Suprapubic skin (tissue), 4 donors: ENCODE measurements around the gene BRS3. TPM values are rescaled to one million over a fixed set of nuclear protein-coding genes. Genes with fewer than 3 reads are reported as not detected.

Experiments used
- DNase-seq, 2 donors: peaks; one replicate each; pipeline ENCODE4 v3.0.0-alpha.2; 2019; ENCODE audit warnings: low spot score in 2 of 2
- H3K27ac ChIP-seq: fragments of 200-600 bp; sonication (generic); one replicate; pipeline ENCODE4 v1.5.1; 2019
- H3K27me3 ChIP-seq: fragments of 200-600 bp; sonication (generic); one replicate; pipeline ENCODE4 v1.5.1; 2019
- H3K36me3 ChIP-seq: fragments of 200-600 bp; sonication (generic); one replicate; pipeline ENCODE4 v1.5.1; 2019
- H3K4me1 ChIP-seq: fragments of 200-600 bp; sonication (generic); one replicate; pipeline ENCODE4 v1.5.1; 2019
- H3K4me3 ChIP-seq: fragments of 200-600 bp; sonication (generic); one replicate; pipeline ENCODE4 v1.5.1; 2019; ENCODE audit warnings: mild to moderate bottlenecking
- H3K9me3 ChIP-seq: fragments of 200-600 bp; sonication (generic); one replicate; pipeline ENCODE4 v1.5.1; 2019
- EP300 ChIP-seq: sonication (generic); formaldehyde crosslinking; IDR thresholded peaks from one replicate; pipeline ENCODE4 v1.6.1; 2017; ENCODE audit warnings: antibody characterized with exemption
- POLR2A ChIP-seq, 2 donors: fragments of 450-650 bp; IDR thresholded peaks; one replicate each; pipeline ENCODE4 v1.6.1; 2017; ENCODE audit warnings: antibody characterized with exemption in 2 of 2, mild to moderate bottlenecking in 2 of 2, moderate library complexity in 2 of 2
- POLR2AphosphoS5 ChIP-seq, 3 donors: sonication (generic); formaldehyde crosslinking; IDR thresholded peaks; one replicate each; pipeline ENCODE4 v1.6.1; 2017; ENCODE audit warnings: antibody characterized with exemption in 3 of 3
- WGBS: methylation state at CpG from one replicate; pipeline ENCODE4 v1.1.5; 2018; 5-methylcytosine and 5-hydroxymethylcytosine counted together
- total RNA-seq, 4 donors: library from RNA; depleted of rRNA; stranded (reverse); fragments of >200 nt; gene quantifications; one replicate each; pipeline ENCODE4 v1.1.0, GENCODE V29; 2016
- TF ChIP-seq, protein P1 (sequence below), 2 donors: fragments of 200-600 bp in 1 of 2; fragments of 450-650 bp in 1 of 2; sonication (generic) in 1 of 2; IDR thresholded peaks; one replicate each; pipeline ENCODE4 v1.5.1; 2016 to 2019; ENCODE audit warnings: antibody characterized with exemption in 2 of 2, mild to moderate bottlenecking in 1 of 2, moderate library complexity in 1 of 2

The BRS3 gene
- total RNA-seq, 4 donors from 2014 or later: not detected

GRCh38 chrX:136519069-136519468 is 31.3 kb downstream of the BRS3 start:
- TF ChIP-seq EP300 (no peak), POLR2A (IDR thresholded peaks at IDR 0.05) (no peak), POLR2AphosphoS5 (IDR thresholded peaks at IDR 0.05) (no peak)
- TF ChIP-seq, protein P1, sequence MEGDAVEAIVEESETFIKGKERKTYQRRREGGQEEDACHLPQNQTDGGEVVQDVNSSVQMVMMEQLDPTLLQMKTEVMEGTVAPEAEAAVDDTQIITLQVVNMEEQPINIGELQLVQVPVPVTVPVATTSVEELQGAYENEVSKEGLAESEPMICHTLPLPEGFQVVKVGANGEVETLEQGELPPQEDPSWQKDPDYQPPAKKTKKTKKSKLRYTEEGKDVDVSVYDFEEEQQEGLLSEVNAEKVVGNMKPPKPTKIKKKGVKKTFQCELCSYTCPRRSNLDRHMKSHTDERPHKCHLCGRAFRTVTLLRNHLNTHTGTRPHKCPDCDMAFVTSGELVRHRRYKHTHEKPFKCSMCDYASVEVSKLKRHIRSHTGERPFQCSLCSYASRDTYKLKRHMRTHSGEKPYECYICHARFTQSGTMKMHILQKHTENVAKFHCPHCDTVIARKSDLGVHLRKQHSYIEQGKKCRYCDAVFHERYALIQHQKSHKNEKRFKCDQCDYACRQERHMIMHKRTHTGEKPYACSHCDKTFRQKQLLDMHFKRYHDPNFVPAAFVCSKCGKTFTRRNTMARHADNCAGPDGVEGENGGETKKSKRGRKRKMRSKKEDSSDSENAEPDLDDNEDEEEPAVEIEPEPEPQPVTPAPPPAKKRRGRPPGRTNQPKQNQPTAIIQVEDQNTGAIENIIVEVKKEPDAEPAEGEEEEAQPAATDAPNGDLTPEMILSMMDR (IDR thresholded peaks at IDR 0.05): no peak
- no peak for DNase-seq
- Histone ChIP-seq H3K4me3 (no peak overlapping the region), H3K4me1 (no peaks in the 10 kb centered on the region), H3K27me3 (no peaks in the 10 kb centered on the region), H3K27ac (no peak overlapping the region), H3K36me3 (no peaks in the 10 kb centered on the region), H3K9me3 (no peaks in the 10 kb centered on the region)
- 67% methylated on average over 5 of the region's 5 CpGs for WGBS

DNA sequence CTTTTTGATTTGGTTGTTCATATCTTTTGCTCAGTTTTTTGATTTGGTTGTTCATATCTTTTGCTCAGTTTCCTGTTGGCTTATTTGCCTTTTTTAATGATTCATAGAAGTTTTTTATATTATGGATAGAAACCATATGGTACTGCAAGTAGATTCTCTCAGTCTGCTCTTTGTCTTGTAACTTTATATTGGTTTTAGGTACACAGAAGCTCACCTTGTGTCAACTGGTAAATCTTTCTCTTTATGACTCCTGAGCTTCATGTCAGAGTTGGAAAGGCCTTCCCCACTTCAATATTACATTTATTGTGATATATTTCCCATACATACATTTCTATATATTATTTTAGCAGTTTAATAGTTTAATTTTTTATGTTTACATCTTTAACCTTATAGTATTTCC is 36.0 kb downstream of the BRS3 start:
- Histone ChIP-seq H3K27me3 (no peaks in the 10 kb centered on the region), H3K4me3 (no peak overlapping the region), H3K36me3 (no peaks in the 10 kb centered on the region), H3K27ac (no peak overlapping the region), H3K4me1 (no peaks in the 10 kb centered on the region), H3K9me3 (no peaks in the 10 kb centered on the region)
- no peak for DNase-seq
- TF ChIP-seq, protein P1 (IDR thresholded peaks at IDR 0.05): no peak
- TF ChIP-seq POLR2AphosphoS5 (IDR thresholded peaks at IDR 0.05) (no peak), POLR2A (IDR thresholded peaks at IDR 0.05) (no peak), EP300 (no peak)

DNA sequence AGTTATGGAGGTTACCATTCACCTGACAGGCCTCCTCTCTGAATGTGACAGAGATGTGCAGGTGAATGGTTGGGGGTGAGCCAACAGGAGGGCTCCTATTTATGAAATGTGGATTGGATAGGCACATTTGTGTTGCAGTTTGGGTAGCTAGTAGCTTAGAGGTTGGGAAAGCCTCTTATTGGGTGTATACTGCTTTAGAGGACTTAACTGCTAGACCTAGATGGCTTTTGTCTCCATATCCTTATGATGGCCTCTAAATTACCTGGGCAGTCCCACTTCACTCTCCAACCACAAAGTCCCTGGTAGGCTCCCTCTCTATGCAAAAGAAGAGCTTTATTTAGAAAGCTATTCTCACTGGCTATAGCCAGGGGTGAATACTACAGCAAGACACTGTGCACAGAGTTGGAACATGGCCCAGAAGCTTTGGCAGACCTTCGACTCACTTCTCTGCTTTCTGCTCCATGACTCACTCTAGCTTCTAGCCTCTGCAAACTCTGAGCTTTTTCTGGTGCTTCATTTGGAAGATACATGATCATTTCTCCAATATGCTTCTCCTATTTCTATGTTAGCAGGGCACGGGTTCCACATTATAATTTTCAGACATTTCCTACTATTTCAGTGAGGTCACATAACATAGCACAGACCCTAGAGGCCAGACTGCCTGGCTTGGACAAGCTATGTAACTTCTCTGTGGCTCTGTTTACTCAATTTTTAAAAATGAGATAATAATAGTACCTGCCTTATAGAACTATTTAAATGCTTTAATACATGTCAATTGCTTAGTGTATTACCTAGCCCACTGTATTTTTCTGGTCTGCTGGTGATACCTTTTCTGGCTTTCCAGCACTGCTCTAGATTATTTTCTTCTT is 38.2 kb downstream of the BRS3 start:
- H3K9me3 ChIP-seq: no peaks in the 10 kb centered on the region
- H3K27ac ChIP-seq: no peak overlapping the region
- TF ChIP-seq POLR2AphosphoS5 (IDR thresholded peaks at IDR 0.05): no peak
- TF ChIP-seq POLR2A (IDR thresholded peaks at IDR 0.05): no peak
- no peak for TF ChIP-seq EP300
- TF ChIP-seq, protein P1 (IDR thresholded peaks at IDR 0.05): no peak
- H3K27me3 ChIP-seq: no peaks in the 10 kb centered on the region
- 14% methylated on average over 2 of the region's 2 CpGs for WGBS
- no peak for DNase-seq
- no peaks in the 10 kb centered on the region for H3K36me3 ChIP-seq
- no peaks in the 10 kb centered on the region for H3K4me1 ChIP-seq
- H3K4me3 ChIP-seq: no peak overlapping the region

DNA sequence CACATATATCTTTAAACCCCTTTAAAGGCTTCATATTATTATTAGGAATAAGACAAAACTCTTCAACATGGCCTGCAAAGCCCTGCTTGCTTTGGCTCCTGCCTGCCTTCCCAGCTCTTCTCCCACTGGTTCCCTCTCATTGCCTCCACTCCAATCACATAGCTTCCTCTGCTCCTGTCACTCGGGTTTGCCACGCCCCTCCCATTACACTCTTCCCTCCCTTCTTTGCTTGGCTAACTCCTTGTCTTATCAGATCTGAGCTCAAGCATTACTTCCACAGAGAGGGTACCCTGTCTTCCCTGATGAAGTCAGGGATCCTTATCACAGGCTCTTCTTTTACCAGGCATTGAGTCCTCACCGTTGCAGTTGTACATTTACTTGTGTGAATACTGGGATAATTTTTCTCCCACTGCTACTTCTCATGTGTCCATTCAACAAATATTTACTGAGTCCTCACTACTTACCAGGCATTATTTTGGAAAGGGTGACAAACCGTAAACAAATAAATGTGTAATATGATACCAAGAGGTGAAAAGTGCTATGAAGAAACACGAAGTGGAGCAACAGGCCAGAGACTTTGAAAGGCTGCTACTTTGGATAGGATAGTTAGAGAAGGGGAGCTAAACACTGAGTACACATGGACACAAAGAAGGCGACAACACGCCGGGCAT is 41.0 kb downstream of the BRS3 start:
- no peaks in the 10 kb centered on the region for H3K36me3 ChIP-seq
- no peaks in the 10 kb centered on the region for H3K9me3 ChIP-seq
- no peak overlapping the region for H3K4me3 ChIP-seq
- DNase-seq: no peak
- no peak for TF ChIP-seq POLR2AphosphoS5 (IDR thresholded peaks at IDR 0.05)
- no peak for TF ChIP-seq EP300
- TF ChIP-seq, protein P1 (IDR thresholded peaks at IDR 0.05): no peak
- no peak for TF ChIP-seq POLR2A (IDR thresholded peaks at IDR 0.05)
- H3K4me1 ChIP-seq: no peaks in the 10 kb centered on the region
- 74% methylated on average over 8 of the region's 8 CpGs for WGBS
- H3K27ac ChIP-seq: no peak overlapping the region
- no peaks in the 10 kb centered on the region for H3K27me3 ChIP-seq

- H3K4me3 ChIP-seq: no peak overlapping the region
- H3K9me3 ChIP-seq: no peaks in the 10 kb centered on the region
- no peaks in the 10 kb centered on the region for H3K27me3 ChIP-seq
- H3K36me3 ChIP-seq: no peaks in the 10 kb centered on the region
- DNase-seq: no peak
- H3K27ac ChIP-seq: no peak overlapping the region
- 57% methylated on average over 2 of the region's 2 CpGs for WGBS
- TF ChIP-seq POLR2AphosphoS5 (IDR thresholded peaks at IDR 0.05) (no peak), EP300 (no peak), POLR2A (IDR thresholded peaks at IDR 0.05) (no peak)
- TF ChIP-seq, protein P1 (IDR thresholded peaks at IDR 0.05): no peak
- no peaks in the 10 kb centered on the region for H3K4me1 ChIP-seq
Measured at GRCh38 chrX:136529795-136530194, 42.0 kb downstream of the BRS3 start.
